ENCODE data around the gene FGFBP3.
A peak's percentile ranks its signal among the peaks of the same experiment; 100 is the strongest.

FGFBP3 gene, protein sequence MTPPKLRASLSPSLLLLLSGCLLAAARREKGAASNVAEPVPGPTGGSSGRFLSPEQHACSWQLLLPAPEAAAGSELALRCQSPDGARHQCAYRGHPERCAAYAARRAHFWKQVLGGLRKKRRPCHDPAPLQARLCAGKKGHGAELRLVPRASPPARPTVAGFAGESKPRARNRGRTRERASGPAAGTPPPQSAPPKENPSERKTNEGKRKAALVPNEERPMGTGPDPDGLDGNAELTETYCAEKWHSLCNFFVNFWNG

DNA sequence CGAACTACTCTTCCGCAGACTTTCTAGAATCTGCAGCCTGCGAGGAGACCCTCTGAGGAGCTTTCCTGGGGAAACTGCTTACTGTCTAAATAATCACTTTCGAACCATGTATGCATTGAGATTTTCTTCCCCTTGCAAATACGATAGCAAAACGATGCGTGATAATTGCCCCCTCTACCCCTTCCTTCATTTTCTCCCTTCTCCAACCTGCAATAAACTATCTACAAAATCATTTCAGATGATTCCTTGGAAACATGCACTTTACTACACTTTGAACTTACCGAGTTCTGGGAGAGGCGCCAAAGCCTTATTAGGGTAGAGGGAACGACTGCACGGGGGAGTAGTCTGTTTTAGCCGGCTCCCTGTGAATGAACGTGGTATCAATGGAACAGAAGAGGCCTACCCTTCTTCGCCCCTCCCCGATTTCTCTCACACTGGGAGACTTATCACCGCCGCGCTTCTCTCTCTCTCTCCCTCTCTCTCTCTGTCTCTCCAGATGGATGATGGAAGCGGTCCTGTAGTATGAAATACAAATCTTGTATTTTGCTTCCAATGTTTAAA is at the start of gene FGFBP3:
Gene FGFBP3, minus strand, starts transcription at position 370 of the 561 bp plus-strand sequence. CDS start 517 bp downstream, outside the sequence.
- ATAC-seq (replicated peaks): peak; percentile 12 to 19
- Mint-ChIP-seq H3K9me3 (no peaks in the 10 kb centered on the region), H3K27ac (peak within 1 kb of the TSS; percentile 94), H3K4me3 (peak within 1 kb of the TSS; percentile 92 to 94), H3K36me3 (peaks cover 2 to 14% of the 10 kb centered on the region in 2 donors), H3K4me1 (peaks cover 8 to 23% of the 10 kb centered on the region in 2 donors), H3K27me3 (peaks cover 6 to 8% of the 10 kb centered on the region in 2 donors)
- DNase-seq: no peak

DNA sequence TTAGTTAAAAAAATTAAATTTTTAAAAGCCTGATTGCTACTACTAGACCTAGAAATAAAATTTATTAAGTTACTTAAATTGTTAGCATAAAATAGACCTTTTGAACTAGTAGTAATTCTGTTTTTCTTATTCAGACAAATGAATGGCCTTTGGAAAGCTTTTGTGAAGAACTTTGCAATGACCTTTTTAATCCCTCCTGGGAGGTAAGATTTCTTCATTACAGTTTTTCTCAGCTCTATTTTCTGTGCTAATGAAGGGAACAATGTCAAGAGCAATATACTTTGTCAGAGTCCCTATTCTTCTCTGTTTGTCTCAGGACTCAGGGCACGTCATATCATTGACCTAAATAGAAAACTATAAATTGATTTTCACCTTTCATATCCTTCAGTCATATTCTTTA is 47.8 kb upstream of the FGFBP3 start:
- no peak overlapping the region for H3K4me3 Mint-ChIP-seq
- peaks cover 37 to 60% of the 10 kb centered on the region in 2 donors for H3K36me3 Mint-ChIP-seq
- H3K9me3 Mint-ChIP-seq: no peaks in the 10 kb centered on the region
- no peaks in the 10 kb centered on the region for H3K4me1 Mint-ChIP-seq
- H3K27me3 Mint-ChIP-seq: no peaks in the 10 kb centered on the region
- DNase-seq (no peak), ATAC-seq (replicated peaks) (no peak)
- peak overlapping the region; percentile 20 for H3K27ac Mint-ChIP-seq

DNA sequence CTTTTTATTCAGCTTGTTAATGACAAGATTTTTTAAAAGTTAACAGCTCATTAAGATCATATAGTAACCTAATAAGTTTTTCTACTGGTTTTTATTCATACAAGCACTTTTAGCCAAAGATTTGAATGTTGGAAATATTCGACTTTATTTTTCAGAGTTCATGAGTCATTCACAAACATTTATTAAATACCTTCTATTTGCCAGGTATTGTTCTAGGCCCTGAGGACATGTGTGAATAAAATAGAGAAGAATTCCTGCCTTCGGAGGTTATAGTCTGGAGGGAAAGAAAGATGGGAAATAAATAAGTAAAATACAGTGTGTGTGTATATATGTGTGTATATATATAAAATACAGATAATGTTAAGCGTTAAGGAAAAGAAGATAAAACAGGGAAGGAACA is 45.8 kb upstream of the FGFBP3 start:
- DNase-seq (no peak), ATAC-seq (replicated peaks) (no peak)
- H3K4me1 Mint-ChIP-seq: no peaks in the 10 kb centered on the region
- no peak overlapping the region for H3K4me3 Mint-ChIP-seq
- no peaks in the 10 kb centered on the region for H3K9me3 Mint-ChIP-seq
- no peaks in the 10 kb centered on the region for H3K27me3 Mint-ChIP-seq
- no peak overlapping the region for H3K27ac Mint-ChIP-seq
- H3K36me3 Mint-ChIP-seq: peaks cover 32 to 61% of the 10 kb centered on the region in 2 donors

DNA sequence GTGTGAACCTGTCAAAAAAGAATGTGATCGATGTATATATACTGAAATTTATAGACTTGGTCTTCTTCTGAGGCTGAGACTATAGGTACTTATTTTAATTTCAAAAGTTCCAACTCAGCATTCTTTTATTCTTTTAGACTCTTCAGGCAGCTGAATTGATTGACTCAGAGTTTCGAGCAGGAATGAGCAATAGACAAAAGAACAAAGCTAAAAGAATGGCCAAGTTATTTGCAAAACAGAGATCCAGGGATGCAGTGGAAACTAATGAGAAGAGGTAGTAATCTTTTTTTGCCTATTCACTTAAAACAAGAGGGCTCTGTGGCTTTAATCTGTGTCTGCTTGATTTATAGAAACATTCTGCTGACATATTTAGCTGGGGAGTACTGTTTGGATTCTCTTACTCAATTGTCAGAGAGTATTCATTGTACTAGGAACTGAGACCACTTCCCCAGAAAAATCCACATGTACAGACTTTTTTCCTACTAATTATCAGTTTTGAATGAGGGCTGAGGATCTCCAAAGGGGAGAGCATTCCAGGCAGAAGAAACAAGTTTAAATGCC is 44.4 kb upstream of the FGFBP3 start:
- ATAC-seq (replicated peaks) (no peak), DNase-seq (no peak)
- Mint-ChIP-seq H3K27me3 (no peaks in the 10 kb centered on the region), H3K4me1 (no peaks in the 10 kb centered on the region), H3K27ac (no peak overlapping the region), H3K4me3 (no peak overlapping the region), H3K36me3 (peaks cover 28 to 64% of the 10 kb centered on the region in 2 donors), H3K9me3 (no peaks in the 10 kb centered on the region)

DNA sequence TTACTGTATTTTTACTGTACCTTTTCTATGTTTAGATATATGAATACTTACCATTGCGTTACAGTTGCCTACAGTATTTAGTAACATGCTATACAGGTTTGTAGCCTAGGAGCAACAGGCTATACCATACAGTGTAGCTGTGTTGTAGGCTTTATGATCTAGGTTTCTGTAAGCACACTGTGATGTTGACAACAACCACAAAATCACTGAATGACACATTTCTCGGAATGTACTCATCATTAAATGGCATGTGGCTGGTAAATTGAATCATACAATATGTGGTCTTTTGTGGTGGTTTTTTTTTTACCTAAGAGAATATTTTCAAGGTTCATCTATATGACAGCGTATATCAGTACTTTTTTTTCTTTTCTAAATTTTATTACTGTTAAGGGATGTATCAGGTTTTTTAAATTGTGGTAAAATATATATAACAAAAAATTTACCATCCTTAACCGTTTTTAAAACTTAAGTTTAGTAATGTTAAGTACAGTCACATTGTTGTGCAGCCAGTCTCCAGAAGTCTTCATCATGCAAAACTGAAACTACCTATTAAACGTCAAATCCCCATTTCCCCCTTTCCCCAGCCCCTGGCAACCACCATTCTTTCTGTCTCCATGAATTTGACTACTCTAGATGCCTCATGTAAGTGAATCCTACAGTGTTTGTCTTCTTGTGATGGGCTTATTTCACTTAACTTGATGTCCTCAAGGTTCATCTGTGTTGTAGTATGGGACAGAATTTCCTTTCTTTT is 35.8 kb upstream of the FGFBP3 start:
- Mint-ChIP-seq H3K9me3 (no peaks in the 10 kb centered on the region), H3K27ac (no peak overlapping the region), H3K4me3 (no peak overlapping the region), H3K27me3 (no peaks in the 10 kb centered on the region), H3K36me3 (peaks cover 29 to 39% of the 10 kb centered on the region in 2 donors), H3K4me1 (peaks cover 0 to 3% of the 10 kb centered on the region in 2 donors)
- ATAC-seq (replicated peaks) (peak; percentile 63 to 77), DNase-seq (no peak)

DNA sequence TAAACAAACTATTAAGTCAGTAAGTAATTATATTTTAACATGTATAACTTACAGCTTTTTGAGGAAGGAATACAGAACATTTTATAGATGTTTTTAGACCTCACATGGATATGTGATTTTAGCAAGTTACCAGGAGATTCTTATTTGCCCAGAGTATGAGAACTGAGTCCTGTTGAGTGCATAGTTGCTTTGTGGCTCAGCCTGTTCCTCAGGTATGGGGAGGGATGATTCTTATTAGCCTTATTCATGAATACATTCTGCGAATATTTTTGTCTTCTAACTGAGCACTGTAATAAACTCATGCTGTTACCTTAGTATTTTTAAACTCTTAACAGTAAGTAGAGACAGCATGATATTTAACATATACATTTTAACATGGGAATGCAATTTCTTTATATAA is 32.1 kb upstream of the FGFBP3 start:
- ATAC-seq (replicated peaks) (no peak), DNase-seq (no peak)
- H3K27me3 Mint-ChIP-seq: no peaks in the 10 kb centered on the region
- no peak overlapping the region for H3K27ac Mint-ChIP-seq
- H3K36me3 Mint-ChIP-seq: peaks cover 19 to 36% of the 10 kb centered on the region in 2 donors
- no peaks in the 10 kb centered on the region for H3K9me3 Mint-ChIP-seq
- H3K4me1 Mint-ChIP-seq: peaks cover 9 to 13% of the 10 kb centered on the region in 2 donors
- no peak overlapping the region for H3K4me3 Mint-ChIP-seq

DNA sequence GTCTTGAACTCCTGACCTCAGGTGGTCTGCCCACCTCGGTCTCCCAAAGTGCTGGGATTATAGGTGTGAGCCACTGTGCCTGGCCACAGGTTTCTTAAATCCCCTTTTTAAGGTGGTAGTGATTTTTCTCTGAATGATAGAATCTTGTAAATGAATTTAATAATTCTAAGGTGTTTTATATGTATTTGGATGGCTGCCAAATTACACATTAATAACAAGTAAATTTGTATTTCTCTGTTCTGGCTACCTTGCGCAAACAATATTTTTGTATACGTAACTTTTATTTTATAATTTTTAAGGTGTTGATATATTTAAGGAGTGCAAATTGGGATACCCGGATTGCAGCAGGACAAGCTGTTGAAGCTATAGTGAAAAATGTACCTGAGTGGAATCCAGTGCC is 30.4 kb upstream of the FGFBP3 start:
- Mint-ChIP-seq H3K4me3 (no peak overlapping the region), H3K9me3 (no peaks in the 10 kb centered on the region), H3K4me1 (peaks cover 15 to 16% of the 10 kb centered on the region in 2 donors), H3K36me3 (peaks cover 22 to 43% of the 10 kb centered on the region in 2 donors), H3K27me3 (no peaks in the 10 kb centered on the region), H3K27ac (no peak overlapping the region)
- no peak for ATAC-seq (replicated peaks)
- DNase-seq: no peak

DNA sequence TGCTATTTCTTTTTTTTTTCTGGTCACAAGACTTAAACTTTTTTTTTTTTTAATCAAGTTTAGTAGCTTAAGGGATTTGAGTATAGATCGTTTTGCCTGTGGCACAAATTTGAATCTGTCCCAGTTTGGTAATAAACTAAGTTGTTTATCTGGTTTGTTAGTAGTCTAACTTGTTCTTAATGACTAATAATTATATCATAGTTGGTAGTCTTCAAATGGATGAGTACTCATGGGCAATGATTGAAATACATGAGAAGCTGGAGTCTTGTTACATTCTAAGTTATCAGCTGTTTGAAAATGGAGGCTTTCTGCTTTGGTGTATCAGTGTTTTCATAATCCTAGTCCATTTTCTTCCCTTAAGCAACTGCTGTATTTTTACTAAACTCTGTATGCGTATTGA is 26.6 kb upstream of the FGFBP3 start:
- no peaks in the 10 kb centered on the region for H3K9me3 Mint-ChIP-seq
- H3K4me1 Mint-ChIP-seq: peaks cover 37 to 46% of the 10 kb centered on the region in 2 donors
- H3K36me3 Mint-ChIP-seq: peaks cover 28 to 62% of the 10 kb centered on the region in 2 donors
- H3K27me3 Mint-ChIP-seq: no peaks in the 10 kb centered on the region
- DNase-seq (no peak), ATAC-seq (replicated peaks) (no peak)
- no peak overlapping the region for H3K4me3 Mint-ChIP-seq
- no peak overlapping the region for H3K27ac Mint-ChIP-seq

DNA sequence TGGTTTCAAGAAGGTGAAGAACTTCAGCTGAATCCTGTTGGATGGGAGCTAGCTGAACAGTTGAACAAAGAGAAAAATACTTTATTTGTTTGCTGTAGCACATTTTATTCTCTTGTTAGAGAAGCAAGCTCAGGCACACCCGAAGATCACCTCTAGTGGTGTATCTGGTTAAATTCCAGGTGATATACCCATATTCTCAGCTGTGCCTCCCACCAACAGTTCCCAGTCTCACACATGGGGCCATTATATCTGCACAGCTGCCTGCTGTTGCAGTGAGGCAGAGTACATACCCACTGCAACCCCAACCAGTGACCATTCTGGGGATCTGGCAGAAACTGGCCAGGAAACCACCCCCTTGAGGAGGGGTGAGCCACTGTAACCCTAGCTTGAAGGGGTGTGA is 23.5 kb upstream of the FGFBP3 start:
- Mint-ChIP-seq H3K4me3 (no peak overlapping the region), H3K4me1 (peaks cover 40 to 48% of the 10 kb centered on the region in 2 donors)

DNA sequence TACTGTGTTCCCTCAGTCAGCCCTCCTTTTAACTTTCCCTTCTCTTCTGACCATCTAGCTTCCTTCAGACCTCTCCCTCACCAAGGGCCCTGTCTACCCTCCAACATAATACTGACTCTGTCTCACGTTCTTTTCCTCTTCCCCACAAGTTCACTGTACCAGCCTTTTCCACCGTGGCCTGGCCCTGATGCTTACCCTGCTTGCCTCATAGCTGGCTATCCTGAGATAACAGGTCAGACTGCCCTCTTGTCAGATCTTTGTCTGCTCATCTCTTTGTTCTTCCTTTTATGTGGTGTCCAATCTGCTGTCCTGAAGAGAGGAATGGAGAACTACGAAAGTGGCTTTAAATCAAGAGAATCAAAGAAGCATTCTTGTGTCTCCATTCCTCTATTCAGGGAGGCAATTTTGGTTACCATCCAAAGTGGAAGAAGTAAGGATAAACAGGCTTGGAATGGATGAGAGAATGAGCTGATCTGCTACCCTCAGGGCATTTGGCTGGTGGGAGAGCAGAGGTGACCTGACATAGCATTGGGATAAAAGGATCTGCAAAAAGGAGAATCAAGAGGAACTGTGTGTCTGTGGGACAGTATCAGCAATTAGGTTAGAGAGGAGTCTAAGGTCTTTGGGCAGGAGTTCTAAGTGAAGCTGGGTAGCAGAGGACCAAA is 22.4 kb upstream of the FGFBP3 start:
- peaks cover 42 to 50% of the 10 kb centered on the region in 2 donors for H3K4me1 Mint-ChIP-seq
- no peaks in the 10 kb centered on the region for H3K27me3 Mint-ChIP-seq
- no peak overlapping the region for H3K4me3 Mint-ChIP-seq
- H3K27ac Mint-ChIP-seq: peak overlapping the region; percentile 2
- peaks cover 25 to 55% of the 10 kb centered on the region in 2 donors for H3K36me3 Mint-ChIP-seq
- no peak for DNase-seq
- no peak for ATAC-seq (replicated peaks)
- H3K9me3 Mint-ChIP-seq: no peaks in the 10 kb centered on the region

More for the DNA sequence above, 23.5 kb upstream of the FGFBP3 start:
- ATAC-seq (replicated peaks) (no peak), DNase-seq (no peak)
- Mint-ChIP-seq H3K36me3 (peaks cover 24 to 55% of the 10 kb centered on the region in 2 donors), H3K27ac (no peak overlapping the region), H3K27me3 (no peaks in the 10 kb centered on the region), H3K9me3 (no peaks in the 10 kb centered on the region)

DNA sequence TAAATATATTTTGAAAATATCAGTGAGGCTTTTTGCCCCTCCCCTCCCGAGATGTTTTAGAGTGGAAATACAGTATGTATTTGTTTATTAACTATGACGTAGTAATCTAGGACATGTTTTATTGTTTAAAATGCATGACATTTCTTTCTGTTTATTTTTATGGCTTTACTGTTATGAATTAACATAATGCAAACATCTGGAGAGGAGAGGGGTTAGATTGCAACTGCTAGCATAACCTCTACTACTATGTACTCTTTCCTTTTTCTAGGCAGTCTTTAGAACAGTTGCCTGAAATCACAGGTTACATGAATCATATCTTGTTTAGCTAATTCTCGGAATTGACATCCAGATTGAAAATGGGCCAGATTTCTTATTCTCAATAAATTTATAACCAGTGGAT is 21.7 kb upstream of the FGFBP3 start:
- no peak overlapping the region for H3K27ac Mint-ChIP-seq
- H3K4me1 Mint-ChIP-seq: peaks cover 42 to 57% of the 10 kb centered on the region in 2 donors
- no peaks in the 10 kb centered on the region for H3K9me3 Mint-ChIP-seq
- DNase-seq (no peak), ATAC-seq (replicated peaks) (no peak)
- peaks cover 24 to 55% of the 10 kb centered on the region in 2 donors for H3K36me3 Mint-ChIP-seq
- H3K4me3 Mint-ChIP-seq: no peak overlapping the region
- H3K27me3 Mint-ChIP-seq: no peaks in the 10 kb centered on the region

DNA sequence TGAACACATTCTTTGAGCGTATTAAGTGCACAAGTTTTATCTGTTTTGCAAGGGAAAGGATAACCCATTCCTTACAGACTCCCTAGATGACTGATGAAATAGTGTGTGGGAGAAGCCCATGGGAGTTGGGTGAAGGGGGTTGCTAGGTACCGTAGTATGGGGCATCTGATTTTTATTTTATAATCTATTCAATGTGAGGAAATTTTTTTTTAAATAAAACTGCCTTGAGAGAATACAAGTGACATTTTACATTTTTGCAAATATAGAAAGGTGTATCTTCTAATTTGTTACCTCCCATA is 15.7 kb upstream of the FGFBP3 start:
- ATAC-seq (replicated peaks): no peak
- peak overlapping the region; percentile 84 to 86 for H3K4me3 Mint-ChIP-seq
- peaks cover 8 to 23% of the 10 kb centered on the region in 2 donors for H3K36me3 Mint-ChIP-seq
- H3K9me3 Mint-ChIP-seq: no peaks in the 10 kb centered on the region
- H3K27me3 Mint-ChIP-seq: no peaks in the 10 kb centered on the region
- peaks cover 23 to 37% of the 10 kb centered on the region in 2 donors for H3K4me1 Mint-ChIP-seq
- DNase-seq: no peak
- no peak overlapping the region for H3K27ac Mint-ChIP-seq

DNA sequence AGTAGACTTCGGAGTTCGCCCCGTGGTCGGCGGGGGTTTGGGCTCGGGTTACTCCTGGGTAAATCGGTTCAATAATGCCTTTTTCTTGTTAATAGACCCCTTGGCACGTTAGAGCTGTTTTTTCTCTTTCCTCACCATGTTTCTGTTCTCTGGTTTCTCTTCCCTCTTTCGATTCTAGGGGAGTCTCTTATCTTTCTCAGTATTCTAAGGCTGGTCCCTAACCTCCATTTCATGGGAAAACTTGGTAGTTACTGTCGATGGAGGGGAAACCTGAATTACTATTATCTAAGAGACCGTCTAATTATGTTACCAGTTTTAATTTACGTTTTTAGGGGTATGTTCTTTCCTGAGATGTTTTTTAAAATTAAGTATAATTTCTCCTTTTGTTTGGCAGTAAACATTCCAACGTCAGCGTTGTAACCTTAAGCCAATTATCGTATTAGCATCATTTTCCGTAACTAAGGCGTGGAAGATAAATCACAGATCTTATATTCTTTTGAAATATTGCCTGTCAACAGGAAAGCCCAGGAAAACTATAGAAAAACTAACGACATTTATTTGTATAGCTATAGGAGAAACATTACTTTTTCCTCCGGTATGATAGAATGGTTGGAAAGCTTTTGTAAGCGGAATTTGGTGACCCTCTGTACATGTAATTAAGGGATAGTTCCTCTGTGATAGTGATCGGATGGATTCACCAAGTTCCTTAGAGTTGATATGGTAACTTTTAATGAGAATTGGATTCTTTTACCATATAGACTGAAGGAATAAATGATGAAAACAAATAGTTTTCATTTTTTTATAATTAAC is 15.1 kb upstream of the FGFBP3 start:
- Mint-ChIP-seq H3K4me3 (peak overlapping the region; percentile 84 to 86), H3K4me1 (peaks cover 23 to 37% of the 10 kb centered on the region in 2 donors), H3K27me3 (no peaks in the 10 kb centered on the region), H3K9me3 (no peaks in the 10 kb centered on the region), H3K36me3 (peaks cover 8 to 23% of the 10 kb centered on the region in 2 donors), H3K27ac (peak overlapping the region; percentile 99)
- ATAC-seq (replicated peaks) (peak; percentile 40 to 48), DNase-seq (no peak)
